ENCODE measurements around the gene TNS3. TPM values are rescaled to one million over a fixed set of nuclear protein-coding genes. Genes with fewer than 3 reads are reported as not detected.

TNS3 gene
- total and polyA plus RNA-seq, 2 of the 13 experiments (the other 11 are each of a cell fraction or from before 2014, with no cell fraction given), result 52.9 to 55.7 TPM

- no peak for TF ChIP-seq HMGXB3 (CRISPR knock-in tag; IDR thresholded peaks at IDR 0.05; ENCODE audit: borderline replicate concordance)
- no peak for TF ChIP-seq RFXANK (CRISPR knock-in tag; IDR thresholded peaks at IDR 0.05)
- TF ChIP-seq POGZ (CRISPR knock-in tag; IDR thresholded peaks at IDR 0.05), result 0 out of 2 replicates have a peak, but pooled peaks have one; percentile 21
- TF ChIP-seq SNRNP70 (IDR thresholded peaks at IDR 0.05; ENCODE audit: low read depth, low read length), result no peak
- TF ChIP-seq TEAD2 (CRISPR knock-in tag; IDR thresholded peaks at IDR 0.05), result no peak
- no peak for TF ChIP-seq CBX1 (IDR thresholded peaks at IDR 0.05; ENCODE audit: low read depth)
- TF ChIP-seq ZNF557 (CRISPR knock-in tag; IDR thresholded peaks at IDR 0.05), result no peak
- TF ChIP-seq ZSCAN22 (CRISPR knock-in tag; IDR thresholded peaks at IDR 0.05), result no peak
Observed at GRCh38 chr7:47407821-47408674, 173.9 kb downstream of the TNS3 start (continued).

GRCh38 chr7:47407136-47407535, 174.8 kb downstream of the TNS3 start:
- ATAC-seq, result 0 out of 3 replicates have a peak, but pooled peaks have one; percentile 2
- intact Hi-C loops (cut with micrococcal nuclease; ENCODE audit: unreplicated experiment) (no loop called here), in situ Hi-C loops (cut with HindIII; ENCODE audit: extremely low pct_ligation_motif_present, low pct_unique_long_range_greater_than_20kb) (no loop called here)
- TF ChIP-seq NFYB (CRISPR knock-in tag; IDR thresholded peaks at IDR 0.05) (no peak), RBM22 (optimal IDR thresholded peaks at IDR 0.05; ENCODE audit: low read length) (peak; percentile 24)
- H3K27me3 ChIP-seq (ENCODE audit: control insufficient read depth in 1 of 2, insufficient read depth in 2 of 2, low read length in 2 of 2), result no peaks in the 10 kb centered on the region
- no TSS peak for BruUV-seq (replicated peaks)
- WGBS (ENCODE audit: low lambda C conversion rate), result 94% methylated on average over 13 of the region's 13 CpGs
- no peak overlapping the region for H2AFZ ChIP-seq (ENCODE audit: low read length)
- H3K9me3 ChIP-seq (ENCODE audit: low read length), result no peaks in the 10 kb centered on the region
- H3K4me2 ChIP-seq (ENCODE audit: low read depth, low read length), result no peak overlapping the region
- no peak for FAIRE-seq
- POLR2A ChIA-PET, result no interaction called here
- no peaks in the 10 kb centered on the region for H3K79me2 ChIP-seq (ENCODE audit: insufficient read depth, low read length)
- no peak overlapping the region for H3K27ac ChIP-seq (ENCODE audit: extremely low read length, insufficient read depth, low read length)
- H3K36me3 ChIP-seq (replicated peaks in 1 of 2; ENCODE audit: control insufficient read depth in 1 of 2, insufficient read depth in 2 of 2, low read length in 2 of 2), result peaks cover 33 to 81% of the 10 kb centered on the region in 2 experiments
- H3K4me1 ChIP-seq (ENCODE audit: insufficient read depth, low read length), result peaks cover 37% of the 10 kb centered on the region
- no peak for DNase-seq (ENCODE audit: low spot score)
- H3K4me3 ChIP-seq (replicated peaks in 1 of 3; ENCODE audit: insufficient read depth in 1 of 3, low read depth in 2 of 3, low read length in 3 of 3), result no peak overlapping the region
- CTCF ChIA-PET (ENCODE audit: low intra/inter-chr PET ratio, low total read pairs), result no interaction called here
- peaks cover 32% of the 10 kb centered on the region for H4K20me1 ChIP-seq (ENCODE audit: insufficient read depth, low read length)
- no peak overlapping the region for H3K9ac ChIP-seq (ENCODE audit: insufficient read depth, low read depth, low read length)

Measured in HepG2 (cell line).